HG03442 (cell line): ENCODE results near the gene MCF2L2.
"Not testable (repeated sequence)": the region's sequence is repeated elsewhere in the genome, so short reads cannot be mapped to it uniquely, and the experiment has no call there.

Experiments used
- ATAC-seq: cut with Tn5 transposase; IDR thresholded peaks from one replicate; pipeline ENCODE4 v1.9.1; 2021; ENCODE audit warnings: mild to moderate bottlenecking, moderate library complexity; ENCODE audit not compliant: unreplicated experiment

The MCF2L2 gene

GRCh38 chr3:183446838-183447205 is 18.4 kb upstream of the MCF2L2 start:
- ATAC-seq, result no peak

GRCh38 chr3:183444748-183445147 is 16.3 kb upstream of the MCF2L2 start:
- ATAC-seq, result no peak

GRCh38 chr3:183443395-183444385 is 15.3 kb upstream of the MCF2L2 start:
- no peak for ATAC-seq

- no peak for ATAC-seq
These were observed 14.6 kb upstream of the MCF2L2 start for GRCh38 chr3:183442994-183443393.

DNA sequence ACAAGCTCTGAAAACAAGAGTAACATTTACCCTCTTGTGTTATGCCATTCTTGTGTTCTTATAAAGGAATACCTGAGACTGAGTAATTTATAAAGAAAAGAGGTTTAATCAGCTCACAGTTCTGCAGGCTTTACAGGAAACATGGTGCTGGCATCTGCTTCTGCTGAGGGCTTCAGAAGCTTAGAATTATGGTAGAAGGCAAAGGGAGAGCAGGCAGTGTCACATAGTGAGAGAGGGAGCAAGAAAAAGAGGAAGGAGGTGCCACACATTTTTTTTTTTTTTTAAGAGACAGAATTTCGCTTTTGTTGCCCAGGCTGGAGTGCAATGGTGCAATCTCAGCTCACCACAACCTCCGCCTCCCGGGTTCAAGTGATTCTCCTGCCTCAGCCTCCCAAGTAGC is 12.1 kb upstream of the MCF2L2 start:
- ATAC-seq, result not testable (repeated sequence)

DNA sequence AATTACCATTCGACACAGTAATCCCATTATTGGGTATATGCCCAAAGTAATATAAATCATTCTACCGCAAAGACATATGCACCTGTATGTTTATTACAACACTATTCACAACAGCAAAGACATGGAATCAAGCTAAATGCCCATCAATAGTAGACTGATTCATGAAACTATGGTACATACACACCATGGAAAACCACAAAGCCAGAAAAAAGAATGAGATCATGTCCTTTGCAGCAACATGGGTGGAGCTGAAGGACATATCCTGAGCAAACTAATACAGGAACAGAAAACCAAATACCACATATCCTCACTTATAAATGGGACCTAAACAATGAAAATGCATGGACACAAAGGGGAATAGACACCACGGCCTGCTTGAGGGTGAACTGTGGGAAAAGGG is 11.1 kb upstream of the MCF2L2 start:
- ATAC-seq, result no peak

DNA sequence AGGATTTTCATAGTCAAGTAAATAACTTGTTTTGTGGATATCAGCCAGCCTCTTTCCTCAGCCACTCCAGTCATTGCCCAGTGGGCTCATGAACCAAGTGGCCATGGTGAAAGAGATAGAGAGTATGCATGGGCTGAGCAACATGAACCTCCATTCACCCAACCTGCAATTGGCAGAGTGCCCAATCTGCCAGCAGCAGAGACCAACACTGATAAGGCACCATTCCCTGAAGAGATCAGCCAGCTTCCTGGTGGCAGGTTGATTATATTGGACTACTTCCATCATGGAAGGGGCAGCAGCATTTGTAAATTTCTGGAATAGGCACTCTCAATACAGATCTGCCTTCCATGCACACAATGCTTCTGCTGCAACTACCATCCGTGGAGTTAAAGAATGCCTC is 10.3 kb upstream of the MCF2L2 start:
- no peak for ATAC-seq

DNA sequence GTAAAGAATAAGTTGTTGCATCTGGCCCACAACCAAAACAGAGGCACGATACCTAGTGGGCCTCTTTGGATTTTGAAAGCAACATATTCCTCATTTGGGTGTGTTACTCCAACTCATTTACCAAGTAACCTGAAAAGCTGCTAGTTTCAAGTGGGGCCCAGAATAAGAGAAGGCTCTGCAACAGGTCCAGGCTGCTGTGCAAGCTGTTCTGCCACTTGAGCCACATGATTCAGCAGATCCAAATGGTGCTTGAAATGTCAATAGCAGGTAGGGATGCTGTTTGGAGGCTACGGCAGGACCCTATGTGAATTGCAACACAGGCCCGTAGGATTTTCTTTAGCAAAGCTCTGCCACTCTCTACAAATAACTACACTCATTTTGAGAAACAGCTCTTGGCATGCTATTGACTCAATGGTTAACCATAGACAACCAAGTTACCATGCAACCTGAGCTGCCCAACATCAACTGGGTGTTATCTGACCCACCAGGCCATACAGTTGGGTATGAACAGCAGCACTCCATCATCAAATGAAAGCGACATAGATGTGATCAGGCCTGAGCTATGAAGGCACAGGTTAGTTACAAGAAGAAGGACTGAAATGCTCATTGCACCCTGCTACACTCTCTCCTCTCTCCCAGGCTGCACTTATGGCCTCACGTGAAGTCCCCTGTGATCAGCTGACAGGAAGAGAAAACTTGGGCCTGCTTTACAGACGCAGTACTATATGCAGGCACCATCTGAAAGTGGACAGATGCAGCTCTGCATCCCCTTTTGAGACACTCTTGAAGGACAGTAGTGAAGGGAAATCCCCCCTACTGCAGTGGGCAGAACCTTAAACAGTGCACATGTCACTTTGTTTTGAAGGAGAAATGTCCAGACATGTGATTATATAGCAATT is 9.5 kb upstream of the MCF2L2 start:
- no peak for ATAC-seq

GRCh38 chr3:183437061-183437460 is 8.6 kb upstream of the MCF2L2 start:
- ATAC-seq, result no peak

DNA sequence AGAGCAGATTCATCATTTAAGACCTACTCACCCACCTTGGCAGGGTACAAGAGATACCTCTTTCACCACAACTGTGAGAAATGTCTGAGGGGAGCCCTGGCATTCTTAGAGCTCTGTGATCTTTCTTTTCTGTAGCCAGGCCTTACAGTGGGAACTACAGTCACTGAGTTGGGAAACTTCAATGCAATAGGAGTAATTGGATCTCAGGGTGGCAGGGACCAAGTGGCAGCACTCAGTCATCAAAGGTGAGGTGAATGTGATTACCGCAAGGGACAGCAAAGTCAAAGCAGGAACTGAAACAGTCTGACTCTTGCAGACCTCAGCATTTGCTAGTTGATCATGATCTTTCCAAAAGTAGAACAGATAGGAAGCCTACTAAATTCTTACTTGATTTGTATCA is 7.2 kb upstream of the MCF2L2 start:
- ATAC-seq, result peak; percentile 92

GRCh38 chr3:183434992-183435391 is 6.6 kb upstream of the MCF2L2 start:
- ATAC-seq, result no peak

DNA sequence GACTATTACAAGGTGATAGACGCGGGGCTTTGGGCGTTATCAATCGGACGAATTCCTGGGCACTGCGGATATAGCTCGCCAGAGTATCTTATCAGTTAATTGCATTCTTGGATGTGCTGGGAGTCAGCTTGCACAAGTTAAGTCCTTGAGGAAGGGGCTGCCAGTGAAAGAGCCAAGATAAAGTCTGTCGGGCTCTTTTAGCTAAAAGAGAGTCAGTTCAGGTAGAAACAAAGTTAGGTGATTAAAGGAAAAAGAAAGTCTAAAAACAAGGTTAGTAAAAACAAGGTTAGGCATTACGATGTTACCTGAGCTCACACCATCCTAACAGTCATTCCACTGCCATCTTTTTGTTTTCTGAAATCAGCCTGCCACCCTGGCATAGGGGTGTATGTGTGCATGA is 6.1 kb upstream of the MCF2L2 start:
- ATAC-seq, result no peak

DNA sequence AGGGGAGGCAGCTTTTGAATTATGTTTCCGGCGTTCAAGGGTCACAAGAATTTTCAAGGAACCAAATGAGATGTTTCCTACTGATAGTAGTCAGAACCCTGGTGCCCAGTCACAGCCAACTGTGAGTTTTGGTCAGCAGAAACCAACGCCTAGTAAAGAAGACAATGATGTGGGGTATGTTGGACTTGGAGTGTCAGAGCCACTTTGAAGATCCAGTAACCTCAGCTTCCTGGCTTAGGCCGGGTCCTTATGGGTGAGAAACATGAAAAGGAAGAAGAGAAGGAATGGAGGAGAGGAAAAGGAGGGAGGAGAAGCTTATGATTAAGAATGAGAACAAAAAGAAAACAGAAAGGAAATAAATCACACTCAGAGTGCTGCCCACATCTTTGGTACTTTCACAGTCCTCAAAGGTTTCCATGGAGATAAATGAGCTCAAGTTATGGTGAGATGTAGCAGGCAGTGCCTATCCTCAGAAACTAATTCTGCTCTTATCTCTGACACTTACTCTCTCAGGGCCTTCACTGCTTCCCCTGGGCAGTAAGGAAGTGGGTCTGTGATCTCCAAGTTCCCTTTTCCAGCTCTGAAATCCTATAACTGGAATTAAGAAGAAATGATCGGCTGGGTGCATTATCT is 2.0 kb upstream of the MCF2L2 start:
- ATAC-seq, result no peak

DNA sequence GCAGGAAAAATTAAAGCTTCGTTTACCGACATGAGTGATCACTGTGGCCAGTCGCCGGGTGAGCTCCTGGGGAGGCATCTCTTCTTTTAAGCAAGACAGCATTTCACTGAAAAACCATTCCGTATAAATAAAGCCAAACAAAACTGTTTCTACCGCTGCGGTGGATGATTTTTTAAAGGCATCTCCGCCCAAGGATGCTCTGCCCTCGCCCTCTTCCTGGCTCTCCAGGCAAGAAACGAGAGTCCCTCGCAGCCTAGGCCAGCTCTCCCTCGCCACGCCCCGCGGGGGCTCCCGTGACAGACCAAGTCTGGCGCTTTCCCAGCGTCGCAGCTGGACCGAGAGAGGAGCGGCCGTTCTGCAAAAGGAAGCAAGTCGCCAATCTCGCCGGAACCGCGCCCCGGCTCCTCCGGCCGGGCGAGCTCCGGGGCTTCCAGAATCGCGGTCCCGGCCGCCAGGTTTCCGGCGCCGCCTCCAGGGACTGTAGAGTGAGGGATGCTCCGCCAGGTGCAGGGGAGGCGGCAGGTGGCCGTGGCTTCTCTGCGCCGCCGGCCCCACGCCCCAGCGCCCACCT is 458 bp downstream of the MCF2L2 start:
- peak; percentile 37 for ATAC-seq

- ATAC-seq, result no peak
These were observed 1.1 kb downstream of the MCF2L2 start for GRCh38 chr3:183427196-183427875.

- not testable (repeated sequence) for ATAC-seq
These were observed 9.6 kb downstream of the MCF2L2 start for GRCh38 chr3:183418807-183419206.

GRCh38 chr3:183411216-183411922 is 17.1 kb downstream of the MCF2L2 start:
- ATAC-seq, result no peak

GRCh38 chr3:183410759-183411158 is 17.7 kb downstream of the MCF2L2 start:
- no peak for ATAC-seq

- no peak for ATAC-seq
These were observed 18.1 kb downstream of the MCF2L2 start for GRCh38 chr3:183410280-183410679.

- no peak for ATAC-seq
These were observed 19.2 kb downstream of the MCF2L2 start for GRCh38 chr3:183409219-183409618.
